HepG2 (cell line): ENCODE measurements around the gene HSPE1. TPM values are rescaled to one million over a fixed set of nuclear protein-coding genes. Genes with fewer than 3 reads are reported as not detected.

Experiments used
- ATF7 ChIP-seq, 2 experiments: fragments of 450-650 bp in 1 of 2; sonication (generic) in 1 of 2; formaldehyde crosslinking in 1 of 2; IDR thresholded peaks; 2 replicates each; pipeline versions ENCODE4 v1.4.0 to v1.6.1; 2016 to 2020; ENCODE audit warnings: antibody characterized with exemption in 1 of 2, mild to moderate bottlenecking in 1 of 2, missing genetic modification reagents in 1 of 2
- CBFB ChIP-seq: sonication (generic); formaldehyde crosslinking; IDR thresholded peaks from 2 replicates; pipeline ENCODE4 v1.4.0; 2020; ENCODE audit warnings: missing genetic modification reagents
- CENPX ChIP-seq: sonication (generic); formaldehyde crosslinking; IDR thresholded peaks from 2 replicates; pipeline ENCODE4 v1.9.0; 2021; ENCODE audit warnings: mild to moderate bottlenecking, missing genetic modification reagents, moderate library complexity
- HMGA1 ChIP-seq: sonication (generic); formaldehyde crosslinking; conservative IDR thresholded peaks from 2 replicates; pipeline ENCODE4 v1.4.0; 2020; ENCODE audit warnings: missing genetic modification reagents
- KDM3A ChIP-seq: IDR thresholded peaks from 2 replicates; pipeline ENCODE4 v1.6.1; 2018; ENCODE audit warnings: low read depth, missing compliant biosample characterization
- KDM5A ChIP-seq: fragments of 200-600 bp; sonication (generic); IDR thresholded peaks from 2 replicates; pipeline ENCODE4 v1.7.0; 2018; ENCODE audit warnings: antibody characterized with exemption, mild to moderate bottlenecking, low read length, borderline replicate concordance
- SNRNP70 ChIP-seq: fragments of 200-400 bp; formaldehyde crosslinking; IDR thresholded peaks from 2 replicates; pipeline ENCODE4 v1.6.1; 2017; ENCODE audit warnings: mild to moderate bottlenecking, low read depth, low read length, moderate library complexity
- ZNF207 ChIP-seq: fragments of 450-650 bp; IDR thresholded peaks from 2 replicates; pipeline ENCODE4 v1.6.1; 2016; ENCODE audit warnings: antibody characterized with exemption, borderline replicate concordance
- ZNF263 ChIP-seq: sonication (generic); formaldehyde crosslinking; IDR thresholded peaks from 2 replicates; pipeline ENCODE4 v1.4.0; 2020; ENCODE audit warnings: missing genetic modification reagents
- ZNF329 ChIP-seq: sonication (generic); formaldehyde crosslinking; IDR thresholded peaks from 2 replicates; pipeline ENCODE4 v1.9.0; 2021; ENCODE audit warnings: low read depth, mild to moderate bottlenecking, missing genetic modification reagents
- ZNF337 ChIP-seq: sonication (generic); formaldehyde crosslinking; IDR thresholded peaks from 2 replicates; pipeline ENCODE4 v1.5.1; 2020; ENCODE audit warnings: missing genetic modification reagents, low read depth, mild to moderate bottlenecking, borderline replicate concordance
- polyA plus RNA-seq, 8 experiments: library from polyadenylated mRNA; depleted of rRNA in 3 of 8; stranded (reverse) in 7 of 8; unstranded in 1 of 8; fragments of >200 nt; fragmentation: Illumina TruSeq in 4 of 8; extraction: Trizol in 4 of 8; gene quantifications; 2 replicates each; pipeline versions ENCODE4 v1.2.1 to v1.2.3, GENCODE V29; 2011 to 2016; ENCODE audit warnings: low read depth in 4 of 8, missing spikeins in 1 of 8, mixed read lengths in 1 of 8; ENCODE audit not compliant: insufficient read depth in 1 of 8
- total RNA-seq, 5 experiments: library from RNA; depleted of rRNA; stranded (reverse); fragments of >200 nt; fragmentation: Illumina TruSeq; extraction: Trizol; gene quantifications; 2 replicates each; pipeline ENCODE4 v1.2.3, GENCODE V29; 2016; ENCODE audit warnings: low read depth in 1 of 5
- TF ChIP-seq, protein P1 (sequence below): sonication (generic); formaldehyde crosslinking; IDR thresholded peaks from 2 replicates; pipeline ENCODE4 v1.4.0; 2020; ENCODE audit warnings: mild to moderate bottlenecking, missing genetic modification reagents
- TF ChIP-seq, protein P2 (sequence below): sonication (generic); formaldehyde crosslinking; IDR thresholded peaks from 2 replicates; pipeline ENCODE4 v1.5.1; 2020; ENCODE audit warnings: missing genetic modification reagents, mild to moderate bottlenecking, borderline replicate concordance
- TF ChIP-seq, protein P3 (sequence below): sonication (generic); formaldehyde crosslinking; IDR thresholded peaks from 2 replicates; pipeline ENCODE4 v1.4.0; 2020; ENCODE audit warnings: missing genetic modification reagents
- TF ChIP-seq, protein P4 (sequence below): sonication (generic); formaldehyde crosslinking; IDR thresholded peaks from 2 replicates; pipeline ENCODE4 v1.8.1; 2023; ENCODE audit warnings: mild to moderate bottlenecking, inconsistent platforms, moderate library complexity, missing genetic modification reagents, borderline replicate concordance

Gene HSPE1
- total and polyA plus RNA-seq, 2 of the 13 experiments (the other 11 are each of a cell fraction or from before 2014, with no cell fraction given) = 244 to 823 TPM

DNA sequence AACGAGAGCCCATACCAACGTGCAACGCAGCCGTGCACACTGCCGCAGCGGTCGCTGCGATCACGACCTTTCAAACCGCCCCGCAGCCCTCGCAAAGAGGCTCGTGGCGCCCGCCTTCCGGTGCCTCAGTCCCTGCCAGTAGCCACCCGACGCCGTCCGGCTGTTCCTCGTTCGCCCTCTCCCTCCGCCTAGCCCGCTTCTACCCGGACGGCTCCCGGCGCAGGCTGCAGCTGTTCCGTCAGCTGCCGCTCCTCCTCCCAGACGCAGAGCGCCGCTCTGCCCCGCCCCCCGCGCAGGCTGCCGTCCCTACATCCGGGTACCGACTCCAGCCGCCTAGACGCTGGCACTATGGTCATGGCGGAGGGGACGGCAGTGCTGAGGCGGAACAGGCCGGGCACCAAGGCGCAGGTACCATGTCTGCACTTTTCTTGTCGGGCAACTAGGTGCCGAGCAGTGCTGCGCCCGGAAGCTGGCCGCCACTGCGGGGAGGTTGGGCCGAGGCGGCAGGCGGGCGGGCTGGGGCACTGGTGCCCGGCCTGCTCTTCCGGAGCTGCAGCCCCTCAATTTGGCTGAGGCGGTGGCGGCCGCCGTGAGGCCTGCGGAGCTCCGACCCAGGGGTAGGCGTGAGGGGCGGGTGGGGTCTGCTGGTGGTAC is 15.7 kb downstream of the HSPE1 start, which contains the start of gene MOB4 (continued):
- TF ChIP-seq, protein P1, sequence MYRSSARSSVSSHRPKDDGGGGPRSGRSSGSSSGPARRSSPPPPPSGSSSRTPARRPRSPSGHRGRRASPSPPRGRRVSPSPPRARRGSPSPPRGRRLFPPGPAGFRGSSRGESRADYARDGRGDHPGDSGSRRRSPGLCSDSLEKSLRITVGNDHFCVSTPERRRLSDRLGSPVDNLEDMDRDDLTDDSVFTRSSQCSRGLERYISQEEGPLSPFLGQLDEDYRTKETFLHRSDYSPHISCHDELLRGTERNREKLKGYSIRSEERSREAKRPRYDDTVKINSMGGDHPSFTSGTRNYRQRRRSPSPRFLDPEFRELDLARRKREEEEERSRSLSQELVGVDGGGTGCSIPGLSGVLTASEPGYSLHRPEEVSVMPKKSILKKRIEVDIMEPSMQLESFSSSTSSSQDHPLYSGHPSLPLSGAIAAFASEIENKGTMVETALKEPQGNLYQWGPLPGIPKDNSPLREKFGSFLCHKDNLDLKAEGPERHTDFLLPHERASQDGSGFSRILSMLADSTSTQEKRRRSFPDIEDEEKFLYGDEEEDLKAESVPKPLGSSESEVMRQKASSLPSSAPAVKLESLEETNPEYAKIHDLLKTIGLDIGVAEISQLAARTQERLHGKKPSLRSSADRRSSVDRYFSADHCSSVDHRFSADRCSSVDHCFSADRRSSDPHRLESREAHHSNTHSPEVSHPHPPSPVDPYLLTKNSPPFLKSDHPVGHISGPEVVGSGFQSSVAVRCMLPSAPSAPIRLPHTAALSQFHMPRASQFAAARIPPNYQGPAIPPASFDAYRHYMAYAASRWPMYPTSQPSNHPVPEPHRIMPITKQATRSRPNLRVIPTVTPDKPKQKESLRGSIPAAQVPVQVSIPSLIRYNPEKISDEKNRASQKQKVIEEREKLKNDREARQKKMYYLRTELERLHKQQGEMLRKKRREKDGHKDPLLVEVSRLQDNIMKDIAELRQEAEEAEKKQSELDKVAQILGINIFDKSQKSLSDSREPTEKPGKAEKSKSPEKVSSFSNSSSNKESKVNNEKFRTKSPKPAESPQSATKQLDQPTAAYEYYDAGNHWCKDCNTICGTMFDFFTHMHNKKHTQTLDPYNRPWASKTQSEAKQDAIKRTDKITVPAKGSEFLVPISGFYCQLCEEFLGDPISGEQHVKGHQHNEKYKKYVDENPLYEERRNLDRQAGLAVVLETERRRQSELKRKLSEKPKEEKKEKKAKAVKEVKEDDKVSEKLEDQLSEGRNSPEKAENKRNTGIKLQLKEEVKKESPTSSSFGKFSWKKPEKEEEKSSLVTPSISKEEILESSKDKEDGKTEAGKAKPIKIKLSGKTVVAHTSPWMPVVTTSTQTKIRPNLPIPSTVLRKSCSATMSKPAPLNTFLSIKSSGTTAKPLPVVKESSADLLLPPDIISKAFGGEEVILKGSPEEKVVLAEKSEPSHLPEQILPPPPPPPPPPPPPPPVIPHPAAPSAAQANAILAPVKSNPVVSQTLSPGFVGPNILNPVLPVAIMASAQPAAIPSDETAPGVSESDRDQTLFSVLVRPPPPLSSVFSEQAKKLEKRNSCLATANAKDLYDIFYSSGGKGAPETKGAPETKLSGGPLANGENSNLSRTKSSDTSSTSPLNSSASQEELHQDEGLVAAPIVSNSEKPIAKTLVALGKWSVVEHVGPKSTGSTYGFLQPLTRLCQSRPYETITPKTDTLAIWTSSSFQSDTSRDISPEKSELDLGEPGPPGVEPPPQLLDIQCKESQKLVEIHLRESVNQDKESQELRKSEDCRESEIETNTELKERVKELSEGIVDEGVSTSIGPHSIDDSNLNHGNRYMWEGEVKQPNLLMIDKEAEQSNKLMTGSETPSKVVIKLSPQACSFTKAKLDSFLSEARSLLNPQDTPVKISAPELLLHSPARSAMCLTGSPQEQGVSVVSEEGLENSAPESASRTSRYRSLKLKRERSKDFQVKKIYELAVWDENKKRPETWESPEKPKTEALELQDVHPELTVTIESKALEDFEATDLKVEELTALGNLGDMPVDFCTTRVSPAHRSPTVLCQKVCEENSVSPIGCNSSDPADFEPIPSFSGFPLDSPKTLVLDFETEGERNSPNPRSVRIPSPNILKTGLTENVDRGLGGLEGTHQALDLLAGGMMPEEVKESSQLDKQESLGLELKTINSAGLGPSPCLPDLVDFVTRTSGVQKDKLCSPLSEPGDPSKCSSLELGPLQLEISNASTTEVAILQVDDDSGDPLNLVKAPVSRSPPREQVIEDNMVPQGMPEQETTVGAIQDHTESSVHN (CRISPR knock-in tag) = peak; percentile 86; the same call in 1 of the 2 replicates
- TF ChIP-seq ZNF337 (CRISPR knock-in tag) (no peak), CBFB (CRISPR knock-in tag) (peak; percentile 98), KDM3A (peak; percentile 100; the same call in 1 of the 2 replicates), KDM5A (peak; percentile 90), HMGA1 (CRISPR knock-in tag) (no peak), ZNF263 (CRISPR knock-in tag) (peak; percentile 59), CENPX (CRISPR knock-in tag) (no peak), ZNF207 (no peak), SNRNP70 (no peak), ZNF329 (peak; percentile 93), ATF7 (IDR thresholded peaks at IDR 0.05) (no peak), ATF7 (CRISPR knock-in tag; IDR thresholded peaks at IDR 0.05) (peak; percentile 40)
- TF ChIP-seq, protein P2, sequence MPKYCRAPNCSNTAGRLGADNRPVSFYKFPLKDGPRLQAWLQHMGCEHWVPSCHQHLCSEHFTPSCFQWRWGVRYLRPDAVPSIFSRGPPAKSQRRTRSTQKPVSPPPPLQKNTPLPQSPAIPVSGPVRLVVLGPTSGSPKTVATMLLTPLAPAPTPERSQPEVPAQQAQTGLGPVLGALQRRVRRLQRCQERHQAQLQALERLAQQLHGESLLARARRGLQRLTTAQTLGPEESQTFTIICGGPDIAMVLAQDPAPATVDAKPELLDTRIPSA (CRISPR knock-in tag) = peak; percentile 94
- TF ChIP-seq, protein P3, sequence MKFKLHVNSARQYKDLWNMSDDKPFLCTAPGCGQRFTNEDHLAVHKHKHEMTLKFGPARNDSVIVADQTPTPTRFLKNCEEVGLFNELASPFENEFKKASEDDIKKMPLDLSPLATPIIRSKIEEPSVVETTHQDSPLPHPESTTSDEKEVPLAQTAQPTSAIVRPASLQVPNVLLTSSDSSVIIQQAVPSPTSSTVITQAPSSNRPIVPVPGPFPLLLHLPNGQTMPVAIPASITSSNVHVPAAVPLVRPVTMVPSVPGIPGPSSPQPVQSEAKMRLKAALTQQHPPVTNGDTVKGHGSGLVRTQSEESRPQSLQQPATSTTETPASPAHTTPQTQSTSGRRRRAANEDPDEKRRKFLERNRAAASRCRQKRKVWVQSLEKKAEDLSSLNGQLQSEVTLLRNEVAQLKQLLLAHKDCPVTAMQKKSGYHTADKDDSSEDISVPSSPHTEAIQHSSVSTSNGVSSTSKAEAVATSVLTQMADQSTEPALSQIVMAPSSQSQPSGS (CRISPR knock-in tag) = peak; percentile 97
- TF ChIP-seq, protein P4, sequence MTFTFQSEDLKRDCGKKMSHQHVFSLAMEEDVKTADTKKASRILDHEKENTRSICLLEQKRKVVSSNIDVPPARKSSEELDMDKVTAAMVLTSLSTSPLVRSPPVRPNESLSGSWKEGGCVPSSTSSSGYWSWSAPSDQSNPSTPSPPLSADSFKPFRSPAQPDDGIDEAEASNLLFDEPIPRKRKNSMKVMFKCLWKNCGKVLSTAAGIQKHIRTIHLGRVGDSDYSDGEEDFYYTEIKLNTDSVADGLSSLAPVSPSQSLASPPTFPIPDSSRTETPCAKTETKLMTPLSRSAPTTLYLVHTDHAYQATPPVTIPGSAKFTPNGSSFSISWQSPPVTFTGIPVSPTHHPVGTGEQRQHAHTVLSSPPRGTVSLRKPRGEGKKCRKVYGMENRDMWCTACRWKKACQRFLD = peak; percentile 80; the same call in 1 of the 2 replicates
